ENCODE results near the gene SLC16A10.

Gene SLC16A10

DNA sequence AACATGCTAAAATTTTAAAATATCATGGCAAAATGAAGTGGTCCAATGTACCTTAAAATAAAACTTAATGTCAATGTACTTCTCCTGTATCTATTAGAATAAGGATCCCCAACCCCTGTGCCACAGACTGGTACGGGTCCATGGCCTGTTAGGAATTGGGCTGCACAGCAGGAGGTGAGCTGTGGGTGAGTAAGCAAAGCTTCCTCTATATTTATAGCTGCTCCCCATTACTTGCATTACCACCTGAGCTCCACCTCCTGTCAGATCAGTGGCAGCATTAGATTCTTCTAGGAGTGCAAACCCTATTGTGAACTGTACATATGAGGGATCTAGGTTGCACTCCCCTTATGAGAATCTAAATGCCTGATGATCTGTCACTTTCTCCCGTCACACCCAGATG is 86.0 kb downstream of the SLC16A10 start:
- DNase-seq (ENCODE audit: extremely low spot score), result no peak
- ChIA-PET POLR2A (no interaction called here), CTCF (no interaction called here)
- no peak for TF ChIP-seq HDGF (IDR thresholded peaks at IDR 0.05; ENCODE audit: borderline replicate concordance)
- TF ChIP-seq ZNF384 (IDR thresholded peaks at IDR 0.05), result no peak
- no peak for TF ChIP-seq BHLHE40 (IDR thresholded peaks at IDR 0.05; ENCODE audit: borderline replicate concordance)

DNA sequence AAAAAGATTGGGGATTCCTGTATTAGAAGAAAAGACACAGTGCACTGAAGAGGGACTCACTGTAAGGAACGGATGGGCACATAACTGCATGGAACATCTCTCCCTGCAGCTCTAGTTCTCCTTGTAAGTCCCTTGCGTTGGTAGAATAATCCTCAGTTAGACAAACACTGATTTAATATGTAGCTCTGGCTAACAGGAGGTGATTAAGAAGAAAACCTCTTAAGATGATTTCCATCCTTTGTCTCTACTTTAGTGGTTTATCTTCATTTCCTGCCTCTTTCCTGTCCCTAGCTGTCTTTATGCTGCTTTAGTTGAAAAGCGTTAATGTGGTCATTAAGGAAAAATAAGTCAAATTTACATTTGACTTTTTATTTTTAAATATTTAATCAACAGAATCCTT is 86.6 kb downstream of the SLC16A10 start:
- CTCF ChIA-PET, result no interaction called here
- POLR2A ChIA-PET, result no interaction called here
- DNase-seq (ENCODE audit: extremely low spot score), result no peak
- TF ChIP-seq LEF1 (IDR thresholded peaks at IDR 0.05; ENCODE audit: borderline replicate concordance) (no peak), L3MBTL2 (conservative IDR thresholded peaks at IDR 0.05) (no peak), FOXK2 (IDR thresholded peaks at IDR 0.05) (no peak)

GRCh38 chr6:111175109-111175508 is 87.8 kb downstream of the SLC16A10 start:
- ChIA-PET POLR2A (no interaction called here), CTCF (no interaction called here)
- TF ChIP-seq SP1 (IDR thresholded peaks at IDR 0.05) (no peak), CTBP1 (IDR thresholded peaks at IDR 0.05; ENCODE audit: borderline replicate concordance) (no peak), LEF1 (IDR thresholded peaks at IDR 0.05; ENCODE audit: borderline replicate concordance) (no peak), FOXK2 (IDR thresholded peaks at IDR 0.05) (no peak), FOXM1 (IDR thresholded peaks at IDR 0.05; ENCODE audit: borderline replicate concordance) (no peak), L3MBTL2 (conservative IDR thresholded peaks at IDR 0.05) (no peak), ZNF384 (IDR thresholded peaks at IDR 0.05) (no peak), FOXA1 (IDR thresholded peaks at IDR 0.05) (no peak), PKNOX1 (IDR thresholded peaks at IDR 0.05) (no peak), SUZ12 (IDR thresholded peaks at IDR 0.05) (no peak), ELF4 (IDR thresholded peaks at IDR 0.05) (no peak), ARNT (IDR thresholded peaks at IDR 0.05) (no peak), BHLHE40 (IDR thresholded peaks at IDR 0.05; ENCODE audit: borderline replicate concordance) (no peak), NFRKB (IDR thresholded peaks at IDR 0.05) (no peak), HDGF (IDR thresholded peaks at IDR 0.05; ENCODE audit: borderline replicate concordance) (no peak), TARDBP (IDR thresholded peaks at IDR 0.05) (no peak)
- DNase-seq (ENCODE audit: extremely low spot score), result no peak

DNA sequence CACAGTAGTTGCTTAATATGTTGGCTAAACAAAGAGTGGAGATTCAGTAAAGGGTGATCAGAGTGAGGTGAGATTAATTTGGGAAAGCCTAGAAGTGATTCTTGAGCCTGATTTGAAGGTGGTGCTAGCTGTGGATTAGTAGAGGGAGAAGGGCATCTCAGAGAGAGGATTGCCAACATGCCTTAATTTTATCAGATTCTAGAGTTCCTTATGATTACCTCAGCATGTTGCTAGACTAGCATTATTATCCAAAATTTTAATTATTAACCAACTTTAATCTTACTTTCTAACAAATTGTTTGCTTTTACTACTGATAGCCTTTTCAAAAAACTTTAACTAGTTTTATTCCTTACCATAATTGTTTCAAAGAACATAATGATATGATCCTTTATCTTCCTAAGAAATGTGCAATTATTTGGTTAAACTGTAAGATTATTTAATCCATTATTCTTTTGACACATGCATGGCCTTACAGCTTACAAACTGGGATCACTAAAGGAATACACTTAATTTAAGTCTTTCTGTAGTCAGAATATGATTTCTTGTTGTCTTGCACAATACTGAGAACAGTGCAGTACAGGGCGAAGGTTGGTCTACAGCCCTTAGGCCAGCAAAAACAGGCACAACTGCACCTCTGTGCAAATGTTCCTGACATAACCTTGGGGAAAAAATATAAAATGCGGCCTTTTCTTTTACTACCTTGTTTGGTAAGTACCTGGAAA is 88.9 kb downstream of the SLC16A10 start:
- CTCF ChIA-PET, result no interaction called here

DNA sequence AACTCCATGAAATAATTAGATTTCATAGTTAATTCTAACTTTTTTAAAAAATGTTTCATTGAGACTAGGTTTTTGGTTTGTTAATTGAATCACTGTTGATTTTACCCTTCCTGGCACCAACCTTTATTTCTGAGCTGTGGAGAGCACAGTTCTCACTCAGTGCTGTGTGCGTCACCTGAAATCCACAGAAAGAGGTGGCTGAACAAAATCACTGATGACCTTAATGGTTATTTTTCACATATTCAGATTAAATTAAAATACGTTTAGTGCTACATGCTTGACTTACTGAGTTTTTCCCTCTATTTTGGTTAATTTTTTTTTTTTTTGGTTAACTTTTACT is 89.4 kb downstream of the SLC16A10 start:
- TF ChIP-seq FOXA1 (IDR thresholded peaks at IDR 0.05), result no peak
- CTCF ChIA-PET, result no interaction called here
- no peak for DNase-seq (ENCODE audit: extremely low spot score)
- POLR2A ChIA-PET, result no interaction called here

More for the DNA sequence above, 88.9 kb downstream of the SLC16A10 start:
- POLR2A ChIA-PET, result no interaction called here
- TF ChIP-seq PKNOX1 (IDR thresholded peaks at IDR 0.05) (no peak), LEF1 (IDR thresholded peaks at IDR 0.05; ENCODE audit: borderline replicate concordance) (no peak), NFRKB (IDR thresholded peaks at IDR 0.05) (no peak), CTBP1 (IDR thresholded peaks at IDR 0.05; ENCODE audit: borderline replicate concordance) (no peak), L3MBTL2 (conservative IDR thresholded peaks at IDR 0.05) (no peak), FOXA1 (IDR thresholded peaks at IDR 0.05) (no peak), SP1 (IDR thresholded peaks at IDR 0.05) (no peak)
- no peak for DNase-seq (ENCODE audit: extremely low spot score)

GRCh38 chr6:111177131-111177530 is 89.8 kb downstream of the SLC16A10 start:
- no peak for DNase-seq (ENCODE audit: extremely low spot score)
- TF ChIP-seq FOXM1 (IDR thresholded peaks at IDR 0.05; ENCODE audit: borderline replicate concordance) (no peak), PKNOX1 (IDR thresholded peaks at IDR 0.05) (no peak), ELF4 (IDR thresholded peaks at IDR 0.05) (no peak), ZNF384 (IDR thresholded peaks at IDR 0.05) (no peak), ARNT (IDR thresholded peaks at IDR 0.05) (no peak), BHLHE40 (IDR thresholded peaks at IDR 0.05; ENCODE audit: borderline replicate concordance) (no peak), TARDBP (IDR thresholded peaks at IDR 0.05) (no peak), HDGF (IDR thresholded peaks at IDR 0.05; ENCODE audit: borderline replicate concordance) (no peak), FOXK2 (IDR thresholded peaks at IDR 0.05) (no peak), FOXA1 (IDR thresholded peaks at IDR 0.05) (no peak), LEF1 (IDR thresholded peaks at IDR 0.05; ENCODE audit: borderline replicate concordance) (no peak), SP1 (IDR thresholded peaks at IDR 0.05) (no peak), L3MBTL2 (conservative IDR thresholded peaks at IDR 0.05) (no peak), SUZ12 (IDR thresholded peaks at IDR 0.05) (no peak), NFRKB (IDR thresholded peaks at IDR 0.05) (no peak)
- ChIA-PET POLR2A (no interaction called here), CTCF (no interaction called here)

DNA sequence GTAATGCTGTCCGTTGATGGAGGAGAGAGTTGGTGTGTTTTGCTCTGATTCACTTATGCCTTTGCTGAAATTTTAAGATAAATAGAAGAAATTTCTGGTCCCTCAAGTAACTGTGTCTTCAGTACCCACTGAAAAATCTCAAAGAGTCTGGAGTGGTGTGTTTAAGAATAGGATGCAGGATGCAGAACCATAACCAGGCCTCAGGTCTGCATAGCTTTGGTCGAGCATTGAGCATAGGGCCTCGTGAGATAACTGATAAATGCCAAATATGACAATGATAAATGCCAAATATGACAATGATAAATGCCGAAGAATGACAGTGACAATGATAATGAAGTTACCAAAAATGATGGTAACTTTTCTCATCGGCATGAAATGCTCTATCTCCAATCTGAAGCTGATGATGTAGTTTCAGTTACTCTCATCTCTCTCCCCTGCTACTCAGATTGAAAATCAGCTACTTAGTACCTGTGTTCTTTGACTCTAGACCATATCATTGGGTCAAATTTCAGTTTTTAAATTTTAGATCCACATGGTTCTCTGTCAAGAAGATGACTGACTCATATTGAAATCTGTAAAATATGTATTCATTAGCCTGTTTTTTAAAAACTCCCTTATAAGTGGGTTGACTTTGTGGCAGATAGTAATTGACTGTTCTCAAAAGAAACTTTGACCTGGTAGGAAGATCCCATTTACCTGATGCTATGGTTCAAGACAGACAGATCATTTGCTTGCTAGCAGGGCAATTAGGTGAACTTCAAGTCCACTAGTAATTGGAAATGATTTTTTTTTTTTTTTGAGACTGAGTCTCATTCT is 96.6 kb downstream of the SLC16A10 start:
- CTCF ChIA-PET, result no interaction called here
- POLR2A ChIA-PET, result no interaction called here
- TF ChIP-seq ZNF384 (IDR thresholded peaks at IDR 0.05), result no peak
- no peak for TF ChIP-seq ARNT (IDR thresholded peaks at IDR 0.05)
- no peak for TF ChIP-seq SUZ12 (IDR thresholded peaks at IDR 0.05)
- TF ChIP-seq TARDBP (IDR thresholded peaks at IDR 0.05), result no peak
- no peak for TF ChIP-seq L3MBTL2 (conservative IDR thresholded peaks at IDR 0.05)
- no peak for TF ChIP-seq PKNOX1 (IDR thresholded peaks at IDR 0.05)
- TF ChIP-seq FOXK2 (IDR thresholded peaks at IDR 0.05), result no peak
- TF ChIP-seq CTBP1 (IDR thresholded peaks at IDR 0.05; ENCODE audit: borderline replicate concordance), result no peak
- TF ChIP-seq ELF4 (IDR thresholded peaks at IDR 0.05), result no peak
- TF ChIP-seq NFRKB (IDR thresholded peaks at IDR 0.05), result no peak
- TF ChIP-seq BHLHE40 (IDR thresholded peaks at IDR 0.05; ENCODE audit: borderline replicate concordance), result no peak
- no peak for TF ChIP-seq LEF1 (IDR thresholded peaks at IDR 0.05; ENCODE audit: borderline replicate concordance)
- no peak for TF ChIP-seq SP1 (IDR thresholded peaks at IDR 0.05)
- TF ChIP-seq FOXA1 (IDR thresholded peaks at IDR 0.05), result no peak
- no peak for TF ChIP-seq FOXM1 (IDR thresholded peaks at IDR 0.05; ENCODE audit: borderline replicate concordance)
- no peak for TF ChIP-seq HDGF (IDR thresholded peaks at IDR 0.05; ENCODE audit: borderline replicate concordance)
- DNase-seq (ENCODE audit: extremely low spot score), result no peak
